SIG-M5 (cell line): ENCODE measurements around the gene ENPP7.

Experiments
- DNase-seq: peaks from one replicate; lab custom pipeline; 2025; lab: John Stamatoyannopoulos, UW

ENPP7 gene

GRCh38 chr17:79791735-79792161 lies 61.0 kb downstream of the ENPP7 start:
- no peak for DNase-seq
